Cardiac muscle cell (in vitro differentiated cells and primary cell): ENCODE measurements around the gene FKBP11. TPM values are rescaled to one million over a fixed set of nuclear protein-coding genes. Genes with fewer than 3 reads are reported as not detected.

ENCODE experiments used
- DNase-seq, 2 donors: peaks; one replicate each; pipeline versions ENCODE4 v3.0.0 to v3.0.0-alpha.2; 2010 to 2017; ENCODE audit warnings: low read depth in 1 of 2, low spot score in 1 of 2
- H3K27ac ChIP-seq: fragments of 200-600 bp; sonication (generic); 2 replicates; pipeline ENCODE4 v1.5.1; 2016
- H3K27me3 ChIP-seq: fragments of 200-600 bp; sonication (generic); 2 replicates; pipeline ENCODE4 v1.6.0; 2016; ENCODE audit warnings: control low read depth
- H3K36me3 ChIP-seq: fragments of 200-600 bp; sonication (generic); 2 replicates; pipeline ENCODE4 v1.5.1; 2016; ENCODE audit warnings: control low read depth
- H3K4me1 ChIP-seq: fragments of 200-600 bp; sonication (generic); 2 replicates; pipeline ENCODE4 v1.8.1; 2017; ENCODE audit warnings: low read depth, mild to moderate bottlenecking, mixed run types
- H3K4me3 ChIP-seq: fragments of 200-600 bp; sonication (generic); 2 replicates; pipeline ENCODE4 v1.5.1; 2016; ENCODE audit warnings: mild to moderate bottlenecking
- H3K9me3 ChIP-seq: fragments of 200-600 bp; sonication (generic); 2 replicates; pipeline ENCODE4 v1.5.1; 2017; ENCODE audit warnings: low read depth, mild to moderate bottlenecking, control low read depth
- CTCF ChIP-seq: IDR thresholded peaks from 2 replicates; pipeline ENCODE4 v1.5.1; 2012; ENCODE audit warnings: low read depth, mild to moderate bottlenecking, low read length
- polyA plus RNA-seq: library from polyadenylated mRNA; unstranded; fragments of >200 nt; fragmentation: Nextera tagmentation; extraction: Ambion mirVana; gene quantifications from 2 replicates; pipeline ENCODE4 v1.2.1, GENCODE V29; 2016
- total RNA-seq: library from RNA; depleted of rRNA; stranded (reverse); fragments of >200 nt; gene quantifications from 2 replicates; pipeline ENCODE4 v1.2.3, GENCODE V29; 2016

FKBP11 gene
- total and polyA plus RNA-seq, 2 experiments from 2014 or later = 8.9 to 11.9 TPM

GRCh38 chr12:48938805-48939204 lies 13.5 kb upstream of the FKBP11 start:
- Histone ChIP-seq H3K9me3 (no peaks in the 10 kb centered on the region), H3K4me1 (peaks cover 22% of the 10 kb centered on the region), H3K36me3 (peaks cover 18% of the 10 kb centered on the region), H3K27ac (no peak overlapping the region), H3K27me3 (no peaks in the 10 kb centered on the region), H3K4me3 (no peak overlapping the region)
- DNase-seq = no peak
- no peak for TF ChIP-seq CTCF

GRCh38 chr12:48937170-48937569 lies 11.9 kb upstream of the FKBP11 start:
- Histone ChIP-seq H3K27me3 (no peaks in the 10 kb centered on the region), H3K9me3 (no peaks in the 10 kb centered on the region), H3K4me3 (no peak overlapping the region), H3K27ac (no peak overlapping the region), H3K4me1 (peaks cover 22% of the 10 kb centered on the region), H3K36me3 (peaks cover 28% of the 10 kb centered on the region)
- no peak for DNase-seq
- TF ChIP-seq CTCF = peak; percentile 17

GRCh38 chr12:48936379-48936979 lies 11.2 kb upstream of the FKBP11 start:
- no peak overlapping the region for H3K4me3 ChIP-seq
- H3K27ac ChIP-seq = no peak overlapping the region
- peak; percentile 98 for TF ChIP-seq CTCF
- H3K9me3 ChIP-seq = no peaks in the 10 kb centered on the region
- peaks cover 18% of the 10 kb centered on the region for H3K4me1 ChIP-seq
- peaks cover 28% of the 10 kb centered on the region for H3K36me3 ChIP-seq
- H3K27me3 ChIP-seq = no peaks in the 10 kb centered on the region
- peak; percentile 82 to 83 for DNase-seq

- Histone ChIP-seq H3K4me1 (peaks cover 11% of the 10 kb centered on the region), H3K27me3 (no peaks in the 10 kb centered on the region), H3K27ac (no peak overlapping the region), H3K9me3 (no peaks in the 10 kb centered on the region), H3K36me3 (peaks cover 19% of the 10 kb centered on the region), H3K4me3 (no peak overlapping the region)
- peak; percentile 35 for TF ChIP-seq CTCF
- DNase-seq = peak in 1 of 2 donors; percentile 9
Observed at GRCh38 chr12:48934312-48934706, 9.0 kb upstream of the FKBP11 start.

GRCh38 chr12:48933664-48934311 lies 8.5 kb upstream of the FKBP11 start:
- Histone ChIP-seq H3K27ac (no peak overlapping the region), H3K4me3 (no peak overlapping the region), H3K36me3 (peaks cover 19% of the 10 kb centered on the region), H3K9me3 (no peaks in the 10 kb centered on the region), H3K27me3 (no peaks in the 10 kb centered on the region), H3K4me1 (peaks cover 11% of the 10 kb centered on the region)
- TF ChIP-seq CTCF = no peak
- no peak for DNase-seq
